ENCODE data around the gene TNIK.
A peak's percentile ranks its signal among the peaks of the same experiment; 100 is the strongest.

TNIK gene

GRCh38 chr3:171092467-171092911, 367.7 kb downstream of the TNIK start:
- Histone ChIP-seq H3K9me3 (ENCODE audit: severe bottlenecking) (no peaks in the 10 kb centered on the region), H3K36me3 (ENCODE audit: low read depth) (no peaks in the 10 kb centered on the region), H3K27me3 (ENCODE audit: insufficient read depth, poor library complexity, severe bottlenecking) (no peaks in the 10 kb centered on the region), H3K4me3 (ENCODE audit: severe bottlenecking) (no peak overlapping the region), H3K27ac (ENCODE audit: poor library complexity, severe bottlenecking) (no peak overlapping the region), H3K4me1 (ENCODE audit: insufficient read depth, poor library complexity, severe bottlenecking) (peaks cover 4% of the 10 kb centered on the region)
- TF ChIP-seq CTCF (IDR thresholded peaks at IDR 0.05; ENCODE audit: poor library complexity, severe bottlenecking): no peak
- DNase-seq (ENCODE audit: low spot score) (no peak), ATAC-seq (ENCODE audit: low read depth) (no peak)

- ATAC-seq (ENCODE audit: low read depth): no peak
- Histone ChIP-seq H3K4me3 (ENCODE audit: severe bottlenecking) (no peak overlapping the region), H3K4me1 (ENCODE audit: insufficient read depth, poor library complexity, severe bottlenecking) (peaks cover 4% of the 10 kb centered on the region), H3K9me3 (ENCODE audit: severe bottlenecking) (no peaks in the 10 kb centered on the region), H3K27me3 (ENCODE audit: insufficient read depth, poor library complexity, severe bottlenecking) (no peaks in the 10 kb centered on the region), H3K27ac (ENCODE audit: poor library complexity, severe bottlenecking) (no peak overlapping the region), H3K36me3 (ENCODE audit: low read depth) (no peaks in the 10 kb centered on the region)
- no peak for TF ChIP-seq CTCF (IDR thresholded peaks at IDR 0.05; ENCODE audit: poor library complexity, severe bottlenecking)
- DNase-seq (ENCODE audit: low spot score): no peak
Observed at GRCh38 chr3:171090321-171090720, 369.9 kb downstream of the TNIK start.

- H3K9me3 ChIP-seq (ENCODE audit: severe bottlenecking): no peaks in the 10 kb centered on the region
- H3K36me3 ChIP-seq (ENCODE audit: low read depth): no peaks in the 10 kb centered on the region
- DNase-seq (ENCODE audit: low spot score): no peak
- no peak for TF ChIP-seq CTCF (IDR thresholded peaks at IDR 0.05; ENCODE audit: poor library complexity, severe bottlenecking)
- H3K4me3 ChIP-seq (ENCODE audit: severe bottlenecking): no peak overlapping the region
- H3K27ac ChIP-seq (ENCODE audit: poor library complexity, severe bottlenecking): no peak overlapping the region
- peak; percentile 97 for ATAC-seq (ENCODE audit: low read depth)
- H3K4me1 ChIP-seq (ENCODE audit: insufficient read depth, poor library complexity, severe bottlenecking): peaks cover 4% of the 10 kb centered on the region
- no peaks in the 10 kb centered on the region for H3K27me3 ChIP-seq (ENCODE audit: insufficient read depth, poor library complexity, severe bottlenecking)
Observed at GRCh38 chr3:171088964-171089754, 371.0 kb downstream of the TNIK start.

GRCh38 chr3:171088496-171088895, 371.7 kb downstream of the TNIK start:
- Histone ChIP-seq H3K9me3 (ENCODE audit: severe bottlenecking) (no peaks in the 10 kb centered on the region), H3K27ac (ENCODE audit: poor library complexity, severe bottlenecking) (no peak overlapping the region), H3K27me3 (ENCODE audit: insufficient read depth, poor library complexity, severe bottlenecking) (no peaks in the 10 kb centered on the region), H3K4me1 (ENCODE audit: insufficient read depth, poor library complexity, severe bottlenecking) (peaks cover 4% of the 10 kb centered on the region), H3K36me3 (ENCODE audit: low read depth) (no peaks in the 10 kb centered on the region), H3K4me3 (ENCODE audit: severe bottlenecking) (no peak overlapping the region)
- ATAC-seq (ENCODE audit: low read depth) (no peak), DNase-seq (ENCODE audit: low spot score) (no peak)
- TF ChIP-seq CTCF (IDR thresholded peaks at IDR 0.05; ENCODE audit: poor library complexity, severe bottlenecking): no peak

DNA sequence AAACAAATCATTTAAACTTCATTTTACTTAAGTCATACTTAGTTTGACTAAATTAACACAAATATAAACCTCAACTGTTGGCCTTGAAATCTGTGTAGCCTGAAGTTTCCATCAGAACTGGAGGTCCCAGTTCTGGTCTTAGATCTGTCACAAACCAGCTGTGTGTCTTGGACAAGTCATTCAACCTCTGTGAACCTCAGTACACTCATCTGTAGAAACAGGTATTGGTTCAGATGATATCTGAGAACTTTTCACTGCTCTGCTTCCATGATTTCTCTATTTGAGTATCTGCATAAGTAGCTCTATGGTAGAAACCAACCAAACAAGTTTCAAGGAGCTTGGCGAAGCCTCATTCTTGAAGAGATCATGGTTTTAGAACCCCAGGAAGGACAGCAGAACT, 373.3 kb downstream of the TNIK start:
- no peak overlapping the region for H3K4me3 ChIP-seq (ENCODE audit: severe bottlenecking)
- H3K27ac ChIP-seq (ENCODE audit: poor library complexity, severe bottlenecking): no peak overlapping the region
- no peaks in the 10 kb centered on the region for H3K36me3 ChIP-seq (ENCODE audit: low read depth)
- H3K9me3 ChIP-seq (ENCODE audit: severe bottlenecking): no peaks in the 10 kb centered on the region
- peaks cover 4% of the 10 kb centered on the region for H3K4me1 ChIP-seq (ENCODE audit: insufficient read depth, poor library complexity, severe bottlenecking)
- DNase-seq (ENCODE audit: low spot score) (no peak), ATAC-seq (ENCODE audit: low read depth) (no peak)
- no peak for TF ChIP-seq CTCF (IDR thresholded peaks at IDR 0.05; ENCODE audit: poor library complexity, severe bottlenecking)
- H3K27me3 ChIP-seq (ENCODE audit: insufficient read depth, poor library complexity, severe bottlenecking): no peaks in the 10 kb centered on the region

Data from RWPE2 (cell line).